NCI-H2196 treated with DMSO at 0.1 percent for 48 hours (cell line): ENCODE measurements around the gene GALNT2.

ENCODE experiments used
- DNase-seq: peaks from one replicate; lab custom pipeline; 2025; ENCODE audit not compliant: unreplicated experiment; lab: John Stamatoyannopoulos, UW

GALNT2 gene

GRCh38 chr1:230050973-230051735, 15.9 kb upstream of the GALNT2 start:
- DNase-seq, result no peak

- DNase-seq, result no peak
These were observed 15.0 kb upstream of the GALNT2 start for GRCh38 chr1:230052018-230052417.

- no peak for DNase-seq
These were observed 14.4 kb upstream of the GALNT2 start for GRCh38 chr1:230052665-230053064.

- no peak for DNase-seq
These were observed 12.8 kb upstream of the GALNT2 start for GRCh38 chr1:230054092-230054749.

GRCh38 chr1:230056098-230056497, 10.9 kb upstream of the GALNT2 start:
- no peak for DNase-seq

- no peak for DNase-seq
These were observed 9.9 kb upstream of the GALNT2 start for GRCh38 chr1:230057100-230057499.

GRCh38 chr1:230057681-230058565, 9.1 kb upstream of the GALNT2 start:
- DNase-seq, result no peak

GRCh38 chr1:230058626-230059025, 8.4 kb upstream of the GALNT2 start:
- DNase-seq, result no peak

- no peak for DNase-seq
These were observed 5.2 kb upstream of the GALNT2 start for GRCh38 chr1:230061801-230062200.

- no peak for DNase-seq
These were observed 4.5 kb upstream of the GALNT2 start for GRCh38 chr1:230062521-230062920.

- no peak for DNase-seq
These were observed 2.8 kb upstream of the GALNT2 start for GRCh38 chr1:230064283-230064682.

GRCh38 chr1:230065161-230065560, 1.9 kb upstream of the GALNT2 start:
- no peak for DNase-seq

GRCh38 chr1:230065571-230065970, 1.5 kb upstream of the GALNT2 start:
- no peak for DNase-seq

GRCh38 chr1:230066031-230066430, 1.0 kb upstream of the GALNT2 start:
- no peak for DNase-seq

GRCh38 chr1:230067419-230067870, 407 bp downstream of the GALNT2 start:
- no peak for DNase-seq

- no peak for DNase-seq
These were observed 1.0 kb downstream of the GALNT2 start for GRCh38 chr1:230067871-230068620.

GRCh38 chr1:230068621-230068873, 1.5 kb downstream of the GALNT2 start:
- DNase-seq, result no peak

- DNase-seq, result no peak
These were observed 2.1 kb downstream of the GALNT2 start for GRCh38 chr1:230068952-230069684.

GRCh38 chr1:230069796-230070195, 2.8 kb downstream of the GALNT2 start:
- DNase-seq, result no peak
